GM23248 (cell line): ENCODE data around the gene DPEP2NB. TPM values are rescaled to one million over a fixed set of nuclear protein-coding genes. Genes with fewer than 3 reads are reported as not detected.

ENCODE experiments used
- DNase-seq: peaks from one replicate; pipeline ENCODE4 v3.0.0-alpha.2; 2015
- H2AFZ ChIP-seq: fragments of 200-600 bp; sonication (generic); 2 replicates; pipeline ENCODE4 v1.6.1; 2016; ENCODE audit warnings: antibody characterized with exemption
- H3F3A ChIP-seq: fragments of 200-600 bp; sonication (generic); 2 replicates; pipeline ENCODE4 v1.6.1; 2016; ENCODE audit warnings: mild to moderate bottlenecking, antibody characterized with exemption, mixed run types; ENCODE audit not compliant: insufficient read depth
- H3K27ac ChIP-seq: fragments of 200-600 bp; sonication (generic); 2 replicates; pipeline ENCODE4 v1.5.1; 2016; ENCODE audit warnings: mild to moderate bottlenecking
- H3K27me3 ChIP-seq: fragments of 200-600 bp; sonication (generic); replicated peaks from 2 replicates; pipeline ENCODE4 v1.6.1; 2016; ENCODE audit warnings: mild to moderate bottlenecking; ENCODE audit not compliant: insufficient read depth
- H3K36me3 ChIP-seq: fragments of 200-600 bp; sonication (generic); 2 replicates; pipeline ENCODE4 v1.6.1; 2016; ENCODE audit warnings: low read depth, mild to moderate bottlenecking
- H3K4me1 ChIP-seq: fragments of 200-600 bp; sonication (generic); 2 replicates; pipeline ENCODE4 v1.6.1; 2016; ENCODE audit warnings: mild to moderate bottlenecking; ENCODE audit not compliant: insufficient read depth
- H3K4me2 ChIP-seq: fragments of 200-600 bp; sonication (generic); one replicate; pipeline ENCODE4 v1.6.1; 2016; ENCODE audit warnings: mild to moderate bottlenecking; ENCODE audit not compliant: unreplicated experiment
- H3K4me3 ChIP-seq: fragments of 200-600 bp; sonication (generic); 2 replicates; pipeline ENCODE4 v1.5.1; 2016; ENCODE audit warnings: mild to moderate bottlenecking
- H3K79me2 ChIP-seq: fragments of 200-600 bp; sonication (generic); 2 replicates; pipeline ENCODE4 v1.6.1; 2016; ENCODE audit warnings: mild to moderate bottlenecking; ENCODE audit not compliant: insufficient read depth
- H3K9ac ChIP-seq: fragments of 200-600 bp; sonication (generic); 2 replicates; pipeline ENCODE4 v1.6.1; 2016; ENCODE audit warnings: mild to moderate bottlenecking
- H3K9me2 ChIP-seq: fragments of 200-600 bp; sonication (generic); 2 replicates; pipeline ENCODE4 v1.6.1; 2016; ENCODE audit warnings: mixed run types, mild to moderate bottlenecking, moderate library complexity; ENCODE audit not compliant: insufficient read depth
- H3K9me3 ChIP-seq: fragments of 200-600 bp; sonication (generic); one replicate; pipeline ENCODE4 v1.6.1; 2017; ENCODE audit warnings: low read depth
- H4K20me1 ChIP-seq: fragments of 200-600 bp; sonication (generic); 2 replicates; pipeline ENCODE4 v1.6.0; 2016; ENCODE audit not compliant: insufficient read depth
- EZH2 ChIP-seq: fragments of 200-600 bp; sonication (generic); IDR thresholded peaks from 2 replicates; pipeline ENCODE4 v1.6.1; 2018; ENCODE audit warnings: antibody characterized with exemption, mild to moderate bottlenecking; ENCODE audit not compliant: insufficient read depth, poor library complexity, severe bottlenecking
- EZH2phosphoT487 ChIP-seq: fragments of 200-600 bp; sonication (generic); IDR thresholded peaks from 2 replicates; pipeline ENCODE4 v1.6.1; 2018; ENCODE audit warnings: antibody characterized with exemption, moderate library complexity, mild to moderate bottlenecking, low read depth; ENCODE audit not compliant: insufficient read depth
- whole genome bisulfite sequencing, 2 experiments: methylation state at CpG; one replicate each; pipeline ENCODE4 v1.1.6; 2015 to 2017; ENCODE audit warnings: low lambda C conversion rate in 2 of 2, low coverage in 1 of 2; ENCODE audit errors: missing lambda C conversion rate in 2 of 2; 5-methylcytosine and 5-hydroxymethylcytosine counted together
- in situ Hi-C: fragments of 300-500 bp; cut with MboI; formaldehyde crosslinking; loops from 2 replicates; pipeline ENCODE4 v1.15.0; 2020
- polyA plus RNA-seq: library from polyadenylated mRNA; unstranded; fragments of >200 nt; fragmentation: Nextera tagmentation; extraction: Ambion mirVana; gene quantifications from 2 replicates; pipeline ENCODE4 v1.2.1, GENCODE V29; 2016
- total RNA-seq: library from RNA; depleted of rRNA; stranded (reverse); fragments of >200 nt; shearing (Covaris generic); gene quantifications from 2 replicates; pipeline ENCODE4 v1.2.3, GENCODE V29; 2014

Gene DPEP2NB
- total and polyA plus RNA-seq, 2 experiments from 2014 or later = not detected

DNA sequence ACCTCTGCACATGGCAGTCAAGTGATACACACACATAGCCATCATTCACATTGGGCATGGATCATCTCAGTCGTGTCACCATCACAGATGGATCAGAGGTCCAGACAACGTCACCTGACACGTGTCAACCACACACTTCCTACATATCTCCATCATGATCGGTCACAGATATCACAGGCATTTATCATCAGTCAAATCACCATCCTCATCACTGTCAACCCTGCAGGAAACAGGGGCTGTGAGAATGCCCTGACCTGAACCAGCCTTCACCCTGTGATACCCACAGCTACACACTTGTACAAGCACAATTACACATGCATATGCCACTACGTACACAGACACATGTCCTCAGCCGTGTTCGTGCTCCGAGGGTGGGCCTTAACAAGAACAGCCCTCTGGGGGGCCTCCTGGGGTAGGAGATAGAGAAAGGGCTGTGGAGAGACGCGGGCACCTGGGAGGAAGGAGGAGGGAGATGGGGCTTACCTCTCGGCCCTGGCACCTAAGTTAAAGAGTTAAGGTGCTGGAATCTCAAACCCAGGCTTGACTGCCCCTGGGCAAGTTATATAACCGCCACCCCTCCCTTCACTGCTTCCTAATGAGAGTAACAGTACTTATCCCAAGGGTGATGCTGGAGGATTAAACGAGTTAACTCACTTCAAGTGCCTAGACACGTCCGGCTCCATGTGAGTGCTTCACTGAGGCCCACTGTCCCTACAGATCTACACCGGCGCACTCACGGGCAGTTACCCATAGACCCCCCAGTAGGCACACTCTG lies 48.3 kb downstream of the DPEP2NB start:
- peak overlapping the region; percentile 98 for H3K9ac ChIP-seq
- in situ Hi-C loops = no loop called here
- no peak overlapping the region for H2AFZ ChIP-seq
- peak; percentile 59 for DNase-seq
- no peaks in the 10 kb centered on the region for H3K9me3 ChIP-seq
- H3K79me2 ChIP-seq = peaks cover 57% of the 10 kb centered on the region
- 0 to 2% methylated on average over 18 of the region's 18 CpGs for WGBS, 2 experiments
- H3K9me2 ChIP-seq = no peaks in the 10 kb centered on the region
- H3K4me3 ChIP-seq = peak overlapping the region; percentile 94
- H3K27ac ChIP-seq = peak overlapping the region; percentile 80
- peaks cover 4% of the 10 kb centered on the region; the same call in 1 of the 2 replicates for H3F3A ChIP-seq
- 0 out of 2 replicates have a peak, but pooled peaks cover 3% of the 10 kb centered on the region for H4K20me1 ChIP-seq
- peaks cover 8% of the 10 kb centered on the region for H3K36me3 ChIP-seq
- H3K4me1 ChIP-seq = peaks cover 18% of the 10 kb centered on the region
- H3K4me2 ChIP-seq = peak overlapping the region; percentile 99
- TF ChIP-seq EZH2 (no peak), EZH2phosphoT487 (no peak)
- H3K27me3 ChIP-seq = no peaks in the 10 kb centered on the region

- H3K9me2 ChIP-seq = no peaks in the 10 kb centered on the region
- no peaks in the 10 kb centered on the region for H3K9me3 ChIP-seq
- H3F3A ChIP-seq = peaks cover 4% of the 10 kb centered on the region; the same call in 1 of the 2 replicates
- no peak overlapping the region for H2AFZ ChIP-seq
- 24 to 30% methylated on average over 3 of the region's 3 CpGs for WGBS, 2 experiments
- peaks cover 64% of the 10 kb centered on the region for H3K79me2 ChIP-seq
- H4K20me1 ChIP-seq = 0 out of 2 replicates have a peak, but pooled peaks cover 3% of the 10 kb centered on the region
- peak overlapping the region; percentile 99 for H3K4me2 ChIP-seq
- peak overlapping the region; percentile 80 for H3K27ac ChIP-seq
- H3K4me1 ChIP-seq = peaks cover 18% of the 10 kb centered on the region
- TF ChIP-seq EZH2phosphoT487 (no peak), EZH2 (no peak)
- peak overlapping the region; percentile 98 for H3K9ac ChIP-seq
- in situ Hi-C loops = no loop called here
- peak; percentile 61 for DNase-seq
- peaks cover 15% of the 10 kb centered on the region for H3K36me3 ChIP-seq
- H3K27me3 ChIP-seq = no peaks in the 10 kb centered on the region
- peak overlapping the region; percentile 94 for H3K4me3 ChIP-seq
These were observed 49.0 kb downstream of the DPEP2NB start for GRCh38 chr16:67966549-67967182.

- 0 out of 2 replicates have a peak, but pooled peaks cover 3% of the 10 kb centered on the region for H4K20me1 ChIP-seq
- TF ChIP-seq EZH2 (no peak), EZH2phosphoT487 (no peak)
- H3F3A ChIP-seq = peaks cover 8% of the 10 kb centered on the region
- H3K4me2 ChIP-seq = peak overlapping the region; percentile 99
- peaks cover 72% of the 10 kb centered on the region for H3K79me2 ChIP-seq
- H3K4me3 ChIP-seq = peak overlapping the region; percentile 94
- H3K9me2 ChIP-seq = no peaks in the 10 kb centered on the region
- H2AFZ ChIP-seq = no peak overlapping the region
- H3K27me3 ChIP-seq = no peaks in the 10 kb centered on the region
- H3K4me1 ChIP-seq = peaks cover 18% of the 10 kb centered on the region
- H3K36me3 ChIP-seq = peaks cover 23% of the 10 kb centered on the region
- H3K9me3 ChIP-seq = no peaks in the 10 kb centered on the region
- 67 to 70% methylated on average over 11 of the region's 11 CpGs for WGBS, 2 experiments
- H3K27ac ChIP-seq = peak overlapping the region; percentile 80
- DNase-seq = no peak
- peak overlapping the region; percentile 98 for H3K9ac ChIP-seq
- in situ Hi-C loops = no loop called here
These were observed 49.8 kb downstream of the DPEP2NB start for GRCh38 chr16:67965668-67966548.
